ENCODE measurements around the gene TP53I11.
A peak's percentile ranks its signal among the peaks of the same experiment; 100 is the strongest.

DNA sequence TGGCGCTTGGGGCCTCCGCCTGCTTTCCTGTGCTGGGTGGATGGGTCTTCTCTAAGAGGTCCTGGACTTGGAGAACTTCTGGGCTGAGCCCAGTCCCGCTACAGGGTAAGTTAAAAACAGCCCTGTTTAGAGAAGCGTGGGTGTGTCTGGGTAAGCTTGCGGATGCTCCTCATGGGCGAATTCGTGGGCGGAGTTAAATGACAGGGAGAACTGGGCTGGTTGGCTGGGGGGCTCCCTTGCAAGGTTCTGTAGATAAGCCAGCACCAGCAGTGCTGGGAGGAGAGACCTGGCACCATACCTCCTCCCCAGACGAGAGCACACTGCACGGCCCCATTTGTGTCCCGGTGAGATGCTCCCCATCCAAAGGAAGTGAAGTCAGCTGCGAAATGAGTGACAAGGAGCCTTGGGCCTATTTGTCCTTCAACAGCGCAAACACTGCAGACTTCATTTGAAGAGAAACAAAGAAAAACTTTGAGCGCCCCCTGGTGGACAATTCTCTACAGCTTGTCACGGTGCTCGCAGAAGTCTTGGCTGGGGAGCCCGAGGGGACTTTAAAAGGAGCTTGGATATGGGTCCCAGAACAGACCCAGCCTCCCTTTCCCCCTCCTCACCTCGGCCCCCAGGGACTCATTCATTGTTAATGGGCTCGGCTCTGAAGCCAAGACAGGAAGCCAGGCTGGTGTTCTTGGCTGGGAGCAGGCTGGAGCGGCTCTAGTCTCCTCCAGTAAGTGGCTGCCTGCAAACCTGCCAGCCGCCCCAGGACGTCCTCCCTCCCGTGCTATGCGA lies 39.5 kb downstream of the TP53I11 start:
- TF ChIP-seq CTCF (IDR thresholded peaks at IDR 0.05 in 8 of 11, conservative IDR thresholded peaks at IDR 0.05 in 3 of 11): peak; percentile 56 to 93 (median 88)
- TF ChIP-seq POLR2A (IDR thresholded peaks at IDR 0.05): no peak
- TF ChIP-seq POLR2AphosphoS5 (IDR thresholded peaks at IDR 0.05): no peak

Measured in spleen (tissue), 7 donors.